ENCODE data around the gene MCC. TPM values are rescaled to one million over a fixed set of nuclear protein-coding genes. Genes with fewer than 3 reads are reported as not detected.

MCC gene
- polyA plus RNA-seq, 4 donors, result 0.45 to 3.5 (median 1.6) TPM

DNA sequence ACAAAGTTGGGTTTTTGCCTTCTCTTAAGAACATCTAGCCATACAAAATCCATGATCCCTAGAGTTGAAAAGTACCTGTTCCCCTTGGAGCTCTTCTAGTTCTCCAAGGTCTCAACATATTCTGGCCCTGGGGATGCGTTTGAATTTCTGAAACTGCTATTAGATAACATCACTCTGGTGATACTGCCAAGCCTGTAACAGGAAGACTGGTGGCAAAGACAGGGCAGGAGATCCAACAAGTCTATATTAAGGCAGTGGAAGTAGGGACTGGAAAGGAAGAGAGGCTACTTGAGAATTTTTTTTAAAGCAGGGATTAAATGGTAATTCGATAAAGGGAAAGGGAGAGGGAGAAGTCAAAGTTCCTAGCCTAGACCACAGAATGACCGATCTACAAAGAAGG, 264.9 kb downstream of the MCC start:
- FAIRE-seq (no peak), DNase-seq (no peak)
- no peak overlapping the region for H3K4me3 ChIP-seq (ENCODE audit: low read depth in 1 of 3, low read length in 3 of 3)
- H3K27ac ChIP-seq (ENCODE audit: low read depth in 1 of 3, low read length in 2 of 3), result no peak overlapping the region
- 80 to 89% (median 86%) methylated on average over 3 of the region's 3 CpGs for WGBS, 3 donors
- H3K27me3 ChIP-seq (ENCODE audit: control insufficient read depth in 3 of 3, insufficient read depth in 3 of 3, low read length in 3 of 3), result no peaks in the 10 kb centered on the region
- H3K9me3 ChIP-seq (ENCODE audit: control insufficient read depth in 2 of 2, insufficient read depth in 1 of 2, low read depth in 1 of 2, low read length in 1 of 2), result no peaks in the 10 kb centered on the region
- peaks cover 0 to under 1% (median 0%) of the 10 kb centered on the region in 3 donors for H3K4me1 ChIP-seq (ENCODE audit: control insufficient read depth in 3 of 3, insufficient read depth in 2 of 3, low read depth in 1 of 3, low read length in 2 of 3)
- no peaks in the 10 kb centered on the region for H3K36me3 ChIP-seq (ENCODE audit: control insufficient read depth in 3 of 3, insufficient read depth in 2 of 3, low read depth in 1 of 3, low read length in 3 of 3)

DNA sequence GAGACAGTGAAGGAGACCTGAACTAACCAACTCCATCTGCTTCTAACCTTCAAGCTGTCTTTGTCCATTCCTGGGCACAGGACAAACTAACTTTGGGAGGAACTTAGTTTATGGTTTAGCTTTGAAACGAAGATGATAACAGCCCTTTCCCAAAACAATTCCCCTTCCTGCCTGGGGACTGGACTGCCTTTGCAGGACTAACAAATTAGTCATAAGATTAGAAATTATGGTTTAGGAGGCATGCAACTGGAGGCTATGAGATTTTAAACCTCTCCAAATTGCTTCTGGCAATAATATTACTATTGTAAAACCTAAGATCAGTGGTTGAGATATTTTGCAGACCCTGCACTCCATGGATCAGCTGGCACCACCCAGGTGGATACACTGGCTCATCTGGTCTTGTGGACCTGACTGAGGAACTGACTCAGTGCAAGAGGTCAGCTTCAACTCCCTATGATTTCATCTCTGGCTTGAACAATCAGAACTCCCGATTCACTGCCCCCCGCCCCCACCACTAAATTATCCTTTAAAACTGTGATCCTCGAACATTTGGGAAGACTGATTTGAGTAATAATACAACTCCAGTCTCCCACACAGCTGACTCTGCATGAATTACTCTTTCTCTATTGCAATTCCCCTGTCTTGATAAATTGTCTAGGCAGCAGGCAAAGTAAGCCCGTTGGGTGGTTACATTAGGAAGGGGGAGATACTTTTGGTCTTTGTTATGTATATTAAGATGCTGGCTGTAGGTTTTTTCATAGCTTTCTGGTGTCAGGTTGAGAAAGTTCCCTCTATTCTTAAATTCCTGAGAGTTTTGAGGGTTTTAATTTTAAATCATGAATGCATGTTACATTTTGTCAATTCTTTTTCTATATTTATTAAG, 266.7 kb downstream of the MCC start:
- no peak overlapping the region for H3K27ac ChIP-seq (ENCODE audit: low read depth in 1 of 3, low read length in 2 of 3)
- no peaks in the 10 kb centered on the region for H3K36me3 ChIP-seq (ENCODE audit: control insufficient read depth in 3 of 3, insufficient read depth in 2 of 3, low read depth in 1 of 3, low read length in 3 of 3)
- H3K9me3 ChIP-seq (ENCODE audit: control insufficient read depth in 2 of 2, insufficient read depth in 1 of 2, low read depth in 1 of 2, low read length in 1 of 2), result no peaks in the 10 kb centered on the region
- no peak overlapping the region for H3K4me3 ChIP-seq (ENCODE audit: low read depth in 1 of 3, low read length in 3 of 3)
- peaks cover 0 to 4% (median 0%) of the 10 kb centered on the region in 3 donors for H3K27me3 ChIP-seq (ENCODE audit: control insufficient read depth in 3 of 3, insufficient read depth in 3 of 3, low read length in 3 of 3)
- DNase-seq, result no peak
- peaks cover 0 to 8% (median 4%) of the 10 kb centered on the region in 3 donors for H3K4me1 ChIP-seq (ENCODE audit: control insufficient read depth in 3 of 3, insufficient read depth in 2 of 3, low read depth in 1 of 3, low read length in 2 of 3)
- WGBS, 3 donors, result 64 to 77% (median 67%) methylated on average over 5 of the region's 5 CpGs
- no peak for FAIRE-seq

GRCh38 chr5:113219695-113220094, 268.6 kb downstream of the MCC start:
- H3K27ac ChIP-seq (ENCODE audit: low read depth in 1 of 3, low read length in 2 of 3), result no peak overlapping the region
- 89 to 92% (median 91%) methylated on average over 2 to 3 of the region's 3 CpGs for WGBS, 3 donors
- no peaks in the 10 kb centered on the region for H3K36me3 ChIP-seq (ENCODE audit: control insufficient read depth in 3 of 3, insufficient read depth in 2 of 3, low read depth in 1 of 3, low read length in 3 of 3)
- peaks cover 0 to 8% (median 4%) of the 10 kb centered on the region in 3 donors for H3K4me1 ChIP-seq (ENCODE audit: control insufficient read depth in 3 of 3, insufficient read depth in 2 of 3, low read depth in 1 of 3, low read length in 2 of 3)
- DNase-seq (no peak), FAIRE-seq (no peak)
- peaks cover 0 to 4% (median 0%) of the 10 kb centered on the region in 3 donors for H3K27me3 ChIP-seq (ENCODE audit: control insufficient read depth in 3 of 3, insufficient read depth in 3 of 3, low read length in 3 of 3)
- H3K9me3 ChIP-seq (ENCODE audit: control insufficient read depth in 2 of 2, insufficient read depth in 1 of 2, low read depth in 1 of 2, low read length in 1 of 2), result no peaks in the 10 kb centered on the region
- H3K4me3 ChIP-seq (ENCODE audit: low read depth in 1 of 3, low read length in 3 of 3), result no peak overlapping the region

DNA sequence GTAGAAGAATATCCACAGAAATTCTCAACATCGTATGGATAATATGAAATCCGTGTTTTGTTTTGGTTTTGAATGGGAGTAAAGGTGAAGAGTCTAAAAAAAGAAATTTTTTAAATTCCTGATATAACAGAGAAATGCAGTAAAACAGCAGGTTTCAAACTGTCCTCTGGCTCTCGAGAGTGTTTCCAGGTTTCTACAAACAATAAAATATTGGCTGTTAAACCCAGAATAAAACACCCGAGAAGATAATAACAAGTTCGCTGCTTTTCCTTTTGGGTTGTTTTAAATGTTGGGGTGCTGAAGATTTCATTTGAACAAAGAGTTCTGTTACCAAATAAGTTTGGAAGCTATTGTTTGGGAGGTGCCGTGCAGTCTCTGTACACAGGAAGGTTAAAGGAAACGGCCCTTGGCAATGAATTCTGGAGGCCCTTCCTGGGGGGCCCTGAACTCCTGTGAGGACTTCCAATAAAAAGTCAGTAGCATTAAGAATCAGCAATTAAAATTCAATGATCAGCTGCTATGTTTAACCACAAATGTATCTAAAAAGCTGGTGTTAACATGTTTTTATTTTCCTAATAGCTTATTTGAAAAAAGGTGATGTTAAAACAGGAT, 269.2 kb downstream of the MCC start:
- DNase-seq (no peak), FAIRE-seq (no peak)
- Histone ChIP-seq H3K9me3 (ENCODE audit: control insufficient read depth in 2 of 2, insufficient read depth in 1 of 2, low read depth in 1 of 2, low read length in 1 of 2) (no peaks in the 10 kb centered on the region), H3K27me3 (ENCODE audit: control insufficient read depth in 3 of 3, insufficient read depth in 3 of 3, low read length in 3 of 3) (peaks cover 0 to 7% (median 0%) of the 10 kb centered on the region in 3 donors), H3K4me3 (ENCODE audit: low read depth in 1 of 3, low read length in 3 of 3) (no peak overlapping the region), H3K36me3 (ENCODE audit: control insufficient read depth in 3 of 3, insufficient read depth in 2 of 3, low read depth in 1 of 3, low read length in 3 of 3) (no peaks in the 10 kb centered on the region), H3K4me1 (ENCODE audit: control insufficient read depth in 3 of 3, insufficient read depth in 2 of 3, low read depth in 1 of 3, low read length in 2 of 3) (peaks cover 0 to 8% (median 4%) of the 10 kb centered on the region in 3 donors), H3K27ac (ENCODE audit: low read depth in 1 of 3, low read length in 2 of 3) (no peak overlapping the region)
- 69 to 74% (median 74%) methylated on average over 7 of the region's 7 CpGs for WGBS, 3 donors

GRCh38 chr5:113218200-113218599, 270.1 kb downstream of the MCC start:
- WGBS, 3 donors, result 27 to 49% (median 39%) methylated on average over 8 of the region's 8 CpGs
- Histone ChIP-seq H3K9me3 (ENCODE audit: control insufficient read depth in 2 of 2, insufficient read depth in 1 of 2, low read depth in 1 of 2, low read length in 1 of 2) (no peaks in the 10 kb centered on the region), H3K27ac (ENCODE audit: low read depth in 1 of 3, low read length in 2 of 3) (no peak overlapping the region), H3K27me3 (ENCODE audit: control insufficient read depth in 3 of 3, insufficient read depth in 3 of 3, low read length in 3 of 3) (peaks cover 0 to 7% (median 0%) of the 10 kb centered on the region in 3 donors), H3K4me1 (ENCODE audit: control insufficient read depth in 3 of 3, insufficient read depth in 2 of 3, low read depth in 1 of 3, low read length in 2 of 3) (peaks cover 0 to 8% (median 4%) of the 10 kb centered on the region in 3 donors), H3K4me3 (ENCODE audit: low read depth in 1 of 3, low read length in 3 of 3) (no peak overlapping the region), H3K36me3 (ENCODE audit: control insufficient read depth in 3 of 3, insufficient read depth in 2 of 3, low read depth in 1 of 3, low read length in 3 of 3) (no peaks in the 10 kb centered on the region)
- no peak for FAIRE-seq
- DNase-seq, result no peak

DNA sequence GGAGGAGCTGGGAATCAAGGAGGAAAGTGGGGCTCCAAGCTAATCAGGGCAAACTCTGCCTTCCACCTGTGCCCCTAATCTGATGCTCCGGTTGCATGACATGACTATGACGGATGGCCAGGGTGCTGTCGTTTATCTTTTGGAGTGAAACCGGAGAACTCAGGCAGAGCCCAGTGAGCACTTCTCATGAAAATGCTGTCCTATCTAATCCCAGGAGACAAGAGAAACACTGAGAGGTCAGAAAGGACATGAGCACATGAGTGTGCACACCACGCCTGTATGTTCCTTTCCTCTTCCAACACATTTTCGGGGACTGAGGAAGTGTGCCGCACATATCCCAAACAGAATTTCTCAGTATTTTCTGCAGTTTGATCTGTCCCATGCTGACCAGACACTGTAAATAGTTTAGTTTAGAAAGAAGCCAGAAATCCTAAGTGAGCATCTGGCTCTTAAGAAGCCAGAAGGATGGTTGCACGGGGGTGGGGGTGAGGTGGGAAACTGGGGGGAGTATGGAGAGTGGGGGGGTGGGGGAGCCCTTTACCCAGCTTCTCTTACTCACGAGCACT, 270.6 kb downstream of the MCC start:
- Histone ChIP-seq H3K27me3 (ENCODE audit: control insufficient read depth in 3 of 3, insufficient read depth in 3 of 3, low read length in 3 of 3) (peaks cover 0 to 7% (median 0%) of the 10 kb centered on the region in 3 donors), H3K4me3 (ENCODE audit: low read depth in 1 of 3, low read length in 3 of 3) (no peak overlapping the region), H3K9me3 (ENCODE audit: control insufficient read depth in 2 of 2, insufficient read depth in 1 of 2, low read depth in 1 of 2, low read length in 1 of 2) (no peaks in the 10 kb centered on the region), H3K36me3 (ENCODE audit: control insufficient read depth in 3 of 3, insufficient read depth in 2 of 3, low read depth in 1 of 3, low read length in 3 of 3) (no peaks in the 10 kb centered on the region), H3K27ac (ENCODE audit: low read depth in 1 of 3, low read length in 2 of 3) (no peak overlapping the region), H3K4me1 (ENCODE audit: control insufficient read depth in 3 of 3, insufficient read depth in 2 of 3, low read depth in 1 of 3, low read length in 2 of 3) (peaks cover 0 to 8% (median 4%) of the 10 kb centered on the region in 3 donors)
- 47 to 55% (median 50%) methylated on average over 9 of the region's 9 CpGs for WGBS, 3 donors
- DNase-seq (no peak), FAIRE-seq (no peak)

DNA sequence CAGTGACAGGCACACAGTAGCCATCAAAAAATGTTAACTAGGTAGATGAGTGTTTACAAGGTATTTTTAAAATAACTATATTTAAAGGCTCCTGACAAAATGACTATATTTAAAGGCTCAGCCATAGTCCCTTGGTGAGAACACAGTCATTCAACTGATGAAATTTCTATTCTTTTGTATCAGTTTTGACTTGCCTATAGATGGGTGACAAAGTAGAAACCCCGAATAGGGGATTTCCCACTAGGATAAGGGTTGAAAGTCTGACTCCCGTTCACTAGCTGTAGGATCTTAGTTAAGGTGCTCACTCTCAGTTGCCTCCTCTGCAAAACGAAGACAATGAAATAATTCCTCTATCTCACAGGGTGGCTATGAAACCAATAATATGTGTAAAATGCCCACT, 271.7 kb downstream of the MCC start:
- DNase-seq, result no peak
- H3K36me3 ChIP-seq (ENCODE audit: control insufficient read depth in 3 of 3, insufficient read depth in 2 of 3, low read depth in 1 of 3, low read length in 3 of 3), result no peaks in the 10 kb centered on the region
- H3K27ac ChIP-seq (ENCODE audit: low read depth in 1 of 3, low read length in 2 of 3), result no peak overlapping the region
- H3K27me3 ChIP-seq (ENCODE audit: control insufficient read depth in 3 of 3, insufficient read depth in 3 of 3, low read length in 3 of 3), result peaks cover 0 to 7% (median 0%) of the 10 kb centered on the region in 3 donors
- H3K4me1 ChIP-seq (ENCODE audit: control insufficient read depth in 3 of 3, insufficient read depth in 2 of 3, low read depth in 1 of 3, low read length in 2 of 3), result peaks cover 0 to 8% (median 4%) of the 10 kb centered on the region in 3 donors
- 61 to 80% (median 64%) methylated on average over 3 of the region's 3 CpGs for WGBS, 3 donors
- H3K4me3 ChIP-seq (ENCODE audit: low read depth in 1 of 3, low read length in 3 of 3), result no peak overlapping the region
- no peaks in the 10 kb centered on the region for H3K9me3 ChIP-seq (ENCODE audit: control insufficient read depth in 2 of 2, insufficient read depth in 1 of 2, low read depth in 1 of 2, low read length in 1 of 2)
- FAIRE-seq, result no peak

GRCh38 chr5:113215401-113216060, 272.7 kb downstream of the MCC start:
- Histone ChIP-seq H3K4me1 (ENCODE audit: control insufficient read depth in 3 of 3, insufficient read depth in 2 of 3, low read depth in 1 of 3, low read length in 2 of 3) (peaks cover 0 to 8% (median 4%) of the 10 kb centered on the region in 3 donors), H3K27ac (ENCODE audit: low read depth in 1 of 3, low read length in 2 of 3) (no peak overlapping the region), H3K36me3 (ENCODE audit: control insufficient read depth in 3 of 3, insufficient read depth in 2 of 3, low read depth in 1 of 3, low read length in 3 of 3) (no peaks in the 10 kb centered on the region), H3K9me3 (ENCODE audit: control insufficient read depth in 2 of 2, insufficient read depth in 1 of 2, low read depth in 1 of 2, low read length in 1 of 2) (no peaks in the 10 kb centered on the region), H3K27me3 (ENCODE audit: control insufficient read depth in 3 of 3, insufficient read depth in 3 of 3, low read length in 3 of 3) (peaks cover 0 to 7% (median 0%) of the 10 kb centered on the region in 3 donors), H3K4me3 (ENCODE audit: low read depth in 1 of 3, low read length in 3 of 3) (no peak overlapping the region)
- FAIRE-seq (no peak), DNase-seq (no peak)
- 90 to 92% (median 92%) methylated on average over 9 of the region's 9 CpGs for WGBS, 3 donors

Data from small intestine (tissue), 7 donors.